ENCODE results near the gene DOCK3. TPM values are rescaled to one million over a fixed set of nuclear protein-coding genes. Genes with fewer than 3 reads are reported as not detected.

The DOCK3 gene
- polyA plus RNA-seq, 2 of the 4 experiments (the other 2 are of a cell fraction), result 0.40 to 0.46 TPM

DNA sequence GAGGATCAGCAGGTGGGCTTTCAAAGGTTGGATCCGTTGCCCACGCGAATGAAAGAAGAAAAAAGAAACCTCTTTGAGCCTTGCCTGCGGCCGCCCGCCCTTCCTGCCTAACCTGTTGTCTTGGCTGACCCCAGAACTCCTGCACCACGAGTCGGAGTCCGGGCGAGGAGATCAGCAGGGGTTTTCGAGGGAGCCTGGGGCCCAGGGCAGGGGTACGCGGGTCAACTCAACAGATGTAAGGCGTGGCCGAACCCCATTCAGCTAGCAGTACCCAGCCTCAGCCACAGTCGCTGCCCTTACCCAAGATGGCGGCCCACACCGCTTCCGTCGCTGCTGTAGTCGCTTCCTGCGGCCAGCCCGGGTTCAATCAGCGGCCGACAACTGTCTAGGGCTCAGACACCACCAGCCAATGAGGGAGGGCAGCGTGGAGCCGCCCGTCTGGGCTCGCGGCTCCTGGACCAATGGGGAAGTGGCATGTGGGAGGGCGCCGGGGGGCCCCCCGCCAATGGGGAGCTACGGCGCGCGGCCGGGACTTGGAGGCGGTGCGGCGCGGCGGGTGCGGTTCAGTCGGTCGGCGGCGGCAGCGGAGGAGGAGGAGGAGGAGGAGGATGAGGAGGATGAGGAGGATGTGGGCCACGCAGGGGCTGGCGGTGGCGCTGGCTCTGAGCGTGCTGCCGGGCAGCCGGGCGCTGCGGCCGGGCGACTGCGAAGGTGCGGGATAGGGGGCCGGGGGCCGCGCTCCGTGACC is 710.2 kb downstream of the DOCK3 start, which contains the start of gene MANF (continued):
- TF ChIP-seq CHD4 (IDR thresholded peaks at IDR 0.05; ENCODE audit: borderline replicate concordance) (no peak), FOSB (CRISPR knock-in tag; IDR thresholded peaks at IDR 0.05) (no peak), NFE2L2 (conservative IDR thresholded peaks at IDR 0.05; ENCODE audit: low read length) (no peak), GATA3 (IDR thresholded peaks at IDR 0.05; ENCODE audit: borderline replicate concordance) (no peak), POLR2A (IDR thresholded peaks at IDR 0.05; ENCODE audit: low read length) (peak; percentile 82), JUN (IDR thresholded peaks at IDR 0.05) (peak; percentile 24 to 69; a peak in 3 of 5 replicates), RFX5 (IDR thresholded peaks at IDR 0.05) (peak; percentile 63; the same call in 1 of the 2 replicates), PHF8 (IDR thresholded peaks at IDR 0.05; ENCODE audit: borderline replicate concordance, low read depth) (peak; percentile 72), HEYL (CRISPR knock-in tag; IDR thresholded peaks at IDR 0.05) (no peak), CEBPB (IDR thresholded peaks at IDR 0.05) (no peak)
- TF ChIP-seq, protein P1, sequence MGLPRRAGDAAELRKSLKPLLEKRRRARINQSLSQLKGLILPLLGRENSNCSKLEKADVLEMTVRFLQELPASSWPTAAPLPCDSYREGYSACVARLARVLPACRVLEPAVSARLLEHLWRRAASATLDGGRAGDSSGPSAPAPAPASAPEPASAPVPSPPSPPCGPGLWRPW (IDR thresholded peaks at IDR 0.05), result no peak
- TF ChIP-seq, protein P2, sequence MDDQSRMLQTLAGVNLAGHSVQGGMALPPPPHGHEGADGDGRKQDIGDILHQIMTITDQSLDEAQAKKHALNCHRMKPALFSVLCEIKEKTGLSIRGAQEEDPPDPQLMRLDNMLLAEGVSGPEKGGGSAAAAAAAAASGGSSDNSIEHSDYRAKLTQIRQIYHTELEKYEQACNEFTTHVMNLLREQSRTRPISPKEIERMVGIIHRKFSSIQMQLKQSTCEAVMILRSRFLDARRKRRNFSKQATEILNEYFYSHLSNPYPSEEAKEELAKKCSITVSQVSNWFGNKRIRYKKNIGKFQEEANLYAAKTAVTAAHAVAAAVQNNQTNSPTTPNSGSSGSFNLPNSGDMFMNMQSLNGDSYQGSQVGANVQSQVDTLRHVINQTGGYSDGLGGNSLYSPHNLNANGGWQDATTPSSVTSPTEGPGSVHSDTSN (IDR thresholded peaks at IDR 0.05), result no peak
- TF ChIP-seq, protein P3, sequence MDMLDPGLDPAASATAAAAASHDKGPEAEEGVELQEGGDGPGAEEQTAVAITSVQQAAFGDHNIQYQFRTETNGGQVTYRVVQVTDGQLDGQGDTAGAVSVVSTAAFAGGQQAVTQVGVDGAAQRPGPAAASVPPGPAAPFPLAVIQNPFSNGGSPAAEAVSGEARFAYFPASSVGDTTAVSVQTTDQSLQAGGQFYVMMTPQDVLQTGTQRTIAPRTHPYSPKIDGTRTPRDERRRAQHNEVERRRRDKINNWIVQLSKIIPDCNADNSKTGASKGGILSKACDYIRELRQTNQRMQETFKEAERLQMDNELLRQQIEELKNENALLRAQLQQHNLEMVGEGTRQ (IDR thresholded peaks at IDR 0.05), result peak; percentile 23; the same call in 1 of the 2 replicates

DNA sequence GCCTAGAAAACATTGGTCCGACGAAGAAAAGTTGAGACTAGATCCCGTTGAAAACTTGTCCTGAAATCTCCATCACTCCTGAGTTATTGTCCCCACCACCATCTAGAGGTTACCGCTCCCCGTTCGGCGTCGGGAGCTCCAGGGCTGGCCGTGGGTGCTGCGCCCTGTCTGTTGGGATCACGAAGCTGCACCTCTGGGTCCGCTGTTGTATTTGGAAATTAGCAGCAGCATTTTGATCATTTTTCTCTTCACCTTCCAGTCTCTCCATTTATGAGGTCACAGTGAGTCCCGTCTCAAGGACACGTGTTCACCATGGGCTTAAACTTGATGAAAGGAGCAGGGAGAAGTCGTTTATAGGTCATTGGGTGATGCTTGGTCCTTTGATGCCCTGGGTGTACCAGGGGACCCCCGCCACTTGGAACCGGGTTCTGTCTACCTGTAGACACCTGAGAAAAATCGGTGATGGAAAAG is 710.9 kb downstream of the DOCK3 start:
- ATAC-seq, result 0 out of 6 replicates have a peak, but pooled peaks of 1 of the 2 experiments have one; percentile 3
- 5% methylated on average over 18 of the region's 18 CpGs for WGBS (ENCODE audit: missing lambda C conversion rate)
- H3K4me1 ChIP-seq, result peaks cover 35% of the 10 kb centered on the region
- peak overlapping the region; percentile 95 for H3K4me3 ChIP-seq
- TF ChIP-seq JUNB (IDR thresholded peaks at IDR 0.05) (no peak), RNF2 (IDR thresholded peaks at IDR 0.05; ENCODE audit: borderline replicate concordance, low read depth) (no peak), POLR2AphosphoS2 (conservative IDR thresholded peaks at IDR 0.05; ENCODE audit: low read length) (no peak), HDAC2 (IDR thresholded peaks at IDR 0.05) (no peak), HOXA7 (CRISPR knock-in tag; IDR thresholded peaks at IDR 0.05) (no peak), FOSL2 (IDR thresholded peaks at IDR 0.05) (no peak), FOSL2 (CRISPR knock-in tag; IDR thresholded peaks at IDR 0.05) (no peak), EHF (CRISPR knock-in tag; IDR thresholded peaks at IDR 0.05) (no peak), ZFP36 (IDR thresholded peaks at IDR 0.05; ENCODE audit: borderline replicate concordance, partially characterized antibody) (no peak), EHMT2 (IDR thresholded peaks at IDR 0.05; ENCODE audit: low read depth) (no peak), POLR2A (IDR thresholded peaks at IDR 0.05; ENCODE audit: low read length) (no peak)
- TF ChIP-seq, protein P1 (IDR thresholded peaks at IDR 0.05), result no peak
- TF ChIP-seq, protein P2 (IDR thresholded peaks at IDR 0.05), result no peak
- TF ChIP-seq, protein P3 (IDR thresholded peaks at IDR 0.05), result no peak
- TF ChIP-seq, protein P4, sequence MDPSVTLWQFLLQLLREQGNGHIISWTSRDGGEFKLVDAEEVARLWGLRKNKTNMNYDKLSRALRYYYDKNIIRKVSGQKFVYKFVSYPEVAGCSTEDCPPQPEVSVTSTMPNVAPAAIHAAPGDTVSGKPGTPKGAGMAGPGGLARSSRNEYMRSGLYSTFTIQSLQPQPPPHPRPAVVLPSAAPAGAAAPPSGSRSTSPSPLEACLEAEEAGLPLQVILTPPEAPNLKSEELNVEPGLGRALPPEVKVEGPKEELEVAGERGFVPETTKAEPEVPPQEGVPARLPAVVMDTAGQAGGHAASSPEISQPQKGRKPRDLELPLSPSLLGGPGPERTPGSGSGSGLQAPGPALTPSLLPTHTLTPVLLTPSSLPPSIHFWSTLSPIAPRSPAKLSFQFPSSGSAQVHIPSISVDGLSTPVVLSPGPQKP (IDR thresholded peaks at IDR 0.05; ENCODE audit: low read depth, low read length), result no peak
- TF ChIP-seq, protein P5, sequence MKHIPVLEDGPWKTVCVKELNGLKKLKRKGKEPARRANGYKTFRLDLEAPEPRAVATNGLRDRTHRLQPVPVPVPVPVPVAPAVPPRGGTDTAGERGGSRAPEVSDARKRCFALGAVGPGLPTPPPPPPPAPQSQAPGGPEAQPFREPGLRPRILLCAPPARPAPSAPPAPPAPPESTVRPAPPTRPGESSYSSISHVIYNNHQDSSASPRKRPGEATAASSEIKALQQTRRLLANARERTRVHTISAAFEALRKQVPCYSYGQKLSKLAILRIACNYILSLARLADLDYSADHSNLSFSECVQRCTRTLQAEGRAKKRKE (CRISPR knock-in tag; IDR thresholded peaks at IDR 0.05; ENCODE audit: low read depth), result no peak
- peak overlapping the region; percentile 98 for H3K4me2 ChIP-seq
- FAIRE-seq, result no peak
- DNase-seq (ENCODE audit: low read depth in 1 of 2, low spot score in 1 of 2), result no peak
- H3K27ac ChIP-seq, result peak overlapping the region; percentile 85 to 99
- ChIA-PET POLR2A (interaction anchor here (0.6 to 1.6 kb wide), 7 partner anchors 43 to 817 kb away, joined by 3 to 9 read pairs (median 4); partner anchors contain the start of genes CISH, DCAF1 and HEMK1), CTCF (interaction anchor here (2.6 to 9.2 kb wide), 2 partner anchors 13 to 771 kb away, joined by 10 to 106 read pairs; partner anchors contain the start of genes CISH and MAPKAPK3)
- no peaks in the 10 kb centered on the region for H3K9me3 ChIP-seq

Data from A549 (cell line).